ENCODE data around the gene FOXO1. TPM values are rescaled to one million over a fixed set of nuclear protein-coding genes. Genes with fewer than 3 reads are reported as not detected.

The FOXO1 gene
- total RNA-seq, 2 experiments from 2014 or later: 29.2 to 42.1 TPM

- ChIA-PET POLR2A (interaction anchor here (0.7 to 3.9 kb wide), 4 partner anchors 10 to 382 kb away, joined by 3 to 21 read pairs (median 3); no protein-coding TSS in a partner anchor), CTCF (ENCODE audit: unreplicated experiment) (no interaction called here)
- peaks cover 69% of the 10 kb centered on the region for H3K4me1 ChIP-seq (ENCODE audit: insufficient read depth, low read length, poor library complexity, severe bottlenecking)
- TF ChIP-seq CTCF (conservative IDR thresholded peaks at IDR 0.05; ENCODE audit: low read length) (no peak), EZH2phosphoT487 (IDR thresholded peaks at IDR 0.05; ENCODE audit: borderline replicate concordance, low read depth, low read length) (no peak)
- no peaks in the 10 kb centered on the region for H3K9me2 ChIP-seq (ENCODE audit: insufficient read depth, low read length)
- H3K27ac ChIP-seq (ENCODE audit: low read depth, low read length, poor library complexity, severe bottlenecking): peak overlapping the region; percentile 12
- H4K20me1 ChIP-seq (ENCODE audit: insufficient read depth, low read length): peaks cover 11% of the 10 kb centered on the region; the same call in 1 of the 2 replicates
- BruUV-seq (replicated peaks): no TSS peak
- H3K79me2 ChIP-seq (ENCODE audit: insufficient read depth, low read depth, low read length): peaks cover 100% of the 10 kb centered on the region
- H3K4me2 ChIP-seq (ENCODE audit: low read length): peak overlapping the region; percentile 52
- H2AFZ ChIP-seq (ENCODE audit: low read length): no peak overlapping the region
- intact Hi-C loops (cut with micrococcal nuclease; ENCODE audit: unreplicated experiment): loop anchor here (5.0 to 10.0 kb wide), 2 partner anchors 347 to 365 kb away; no protein-coding TSS in a partner anchor
- H3K36me3 ChIP-seq (ENCODE audit: insufficient read depth, low read length): peaks cover 68% of the 10 kb centered on the region
- H3K9me3 ChIP-seq (ENCODE audit: low read length): peaks cover 3% of the 10 kb centered on the region; the same call in 1 of the 2 replicates
- no peak for DNase-seq (ENCODE audit: low spot score)
- peak overlapping the region; percentile 10 for H3K4me3 ChIP-seq (ENCODE audit: low read depth, low read length, poor library complexity, severe bottlenecking)
Observed at GRCh38 chr13:40660141-40660664, 6.2 kb downstream of the FOXO1 start.

GRCh38 chr13:40657951-40658350 lies 8.5 kb downstream of the FOXO1 start:
- ChIA-PET POLR2A (no interaction called here), CTCF (ENCODE audit: unreplicated experiment) (no interaction called here)
- no peak overlapping the region for H3K27ac ChIP-seq (ENCODE audit: low read depth, low read length, poor library complexity, severe bottlenecking)
- peaks cover 3% of the 10 kb centered on the region; the same call in 1 of the 2 replicates for H3K9me3 ChIP-seq (ENCODE audit: low read length)
- peaks cover 52% of the 10 kb centered on the region for H3K36me3 ChIP-seq (ENCODE audit: insufficient read depth, low read length)
- peaks cover 100% of the 10 kb centered on the region for H3K79me2 ChIP-seq (ENCODE audit: insufficient read depth, low read depth, low read length)
- no peak overlapping the region for H2AFZ ChIP-seq (ENCODE audit: low read length)
- no TSS peak for BruUV-seq (replicated peaks)
- intact Hi-C loops (cut with micrococcal nuclease; ENCODE audit: unreplicated experiment): no loop called here
- no peak overlapping the region for H3K4me3 ChIP-seq (ENCODE audit: low read depth, low read length, poor library complexity, severe bottlenecking)
- H3K4me2 ChIP-seq (ENCODE audit: low read length): peak overlapping the region; percentile 32; the same call in 1 of the 2 replicates
- 0 out of 2 replicates have a peak, but pooled peaks cover 6% of the 10 kb centered on the region for H4K20me1 ChIP-seq (ENCODE audit: insufficient read depth, low read length)
- no peak for TF ChIP-seq EZH2phosphoT487 (IDR thresholded peaks at IDR 0.05; ENCODE audit: borderline replicate concordance, low read depth, low read length)
- TF ChIP-seq CTCF (conservative IDR thresholded peaks at IDR 0.05; ENCODE audit: low read length): no peak
- no peak for DNase-seq (ENCODE audit: low spot score)
- peaks cover 90% of the 10 kb centered on the region for H3K4me1 ChIP-seq (ENCODE audit: insufficient read depth, low read length, poor library complexity, severe bottlenecking)
- H3K9me2 ChIP-seq (ENCODE audit: insufficient read depth, low read length): no peaks in the 10 kb centered on the region

- CTCF ChIA-PET (ENCODE audit: unreplicated experiment): no interaction called here
Observed at GRCh38 chr13:40657307-40657706, 9.1 kb downstream of the FOXO1 start.

More at GRCh38 chr13:40657307-40657706, 9.1 kb downstream of the FOXO1 start:
- Histone ChIP-seq H3K9me2 (ENCODE audit: insufficient read depth, low read length) (no peaks in the 10 kb centered on the region), H3K4me3 (ENCODE audit: low read depth, low read length, poor library complexity, severe bottlenecking) (no peak overlapping the region), H4K20me1 (ENCODE audit: insufficient read depth, low read length) (0 out of 2 replicates have a peak, but pooled peaks cover 6% of the 10 kb centered on the region), H3K27ac (ENCODE audit: low read depth, low read length, poor library complexity, severe bottlenecking) (no peak overlapping the region), H3K36me3 (ENCODE audit: insufficient read depth, low read length) (peaks cover 52% of the 10 kb centered on the region), H3K79me2 (ENCODE audit: insufficient read depth, low read depth, low read length) (peaks cover 100% of the 10 kb centered on the region), H3K4me1 (ENCODE audit: insufficient read depth, low read length, poor library complexity, severe bottlenecking) (peaks cover 90% of the 10 kb centered on the region), H3K4me2 (ENCODE audit: low read length) (peak overlapping the region; percentile 32; the same call in 1 of the 2 replicates), H2AFZ (ENCODE audit: low read length) (no peak overlapping the region), H3K9me3 (ENCODE audit: low read length) (peaks cover 3% of the 10 kb centered on the region; the same call in 1 of the 2 replicates)
- TF ChIP-seq EZH2phosphoT487 (IDR thresholded peaks at IDR 0.05; ENCODE audit: borderline replicate concordance, low read depth, low read length): no peak
- TF ChIP-seq CTCF (conservative IDR thresholded peaks at IDR 0.05; ENCODE audit: low read length): no peak
- no peak for DNase-seq (ENCODE audit: low spot score)
- intact Hi-C loops (cut with micrococcal nuclease; ENCODE audit: unreplicated experiment): no loop called here
- no TSS peak for BruUV-seq (replicated peaks)
- POLR2A ChIA-PET: interaction anchor here (0.7 to 2.2 kb wide), 2 partner anchors 7 to 155 kb away, joined by 4 to 8 read pairs; no protein-coding TSS in a partner anchor
